Fibroblast of villous mesenchyme (primary cell): ENCODE data around the gene FOLR1. TPM values are rescaled to one million over a fixed set of nuclear protein-coding genes. Genes with fewer than 3 reads are reported as not detected.

Source experiments
- DNase-seq: peaks from one replicate; pipeline ENCODE4 v3.0.0-alpha.2; 2010; ENCODE audit warnings: low read depth
- H3K4me3 ChIP-seq: 2 replicates; pipeline ENCODE4 v1.5.1; 2011; ENCODE audit warnings: low read depth, mild to moderate bottlenecking, low read length
- CTCF ChIP-seq: IDR thresholded peaks from 2 replicates; pipeline ENCODE4 v1.5.1; 2012; ENCODE audit warnings: low read depth, mild to moderate bottlenecking, low read length; ENCODE audit not compliant: insufficient read depth
- total RNA-seq: library from RNA; depleted of rRNA; stranded (reverse); fragments of >200 nt; gene quantifications from 2 replicates; pipeline ENCODE4 v1.2.3, GENCODE V29; 2012

The FOLR1 gene
- total RNA-seq, 1 donor: not detected

DNA sequence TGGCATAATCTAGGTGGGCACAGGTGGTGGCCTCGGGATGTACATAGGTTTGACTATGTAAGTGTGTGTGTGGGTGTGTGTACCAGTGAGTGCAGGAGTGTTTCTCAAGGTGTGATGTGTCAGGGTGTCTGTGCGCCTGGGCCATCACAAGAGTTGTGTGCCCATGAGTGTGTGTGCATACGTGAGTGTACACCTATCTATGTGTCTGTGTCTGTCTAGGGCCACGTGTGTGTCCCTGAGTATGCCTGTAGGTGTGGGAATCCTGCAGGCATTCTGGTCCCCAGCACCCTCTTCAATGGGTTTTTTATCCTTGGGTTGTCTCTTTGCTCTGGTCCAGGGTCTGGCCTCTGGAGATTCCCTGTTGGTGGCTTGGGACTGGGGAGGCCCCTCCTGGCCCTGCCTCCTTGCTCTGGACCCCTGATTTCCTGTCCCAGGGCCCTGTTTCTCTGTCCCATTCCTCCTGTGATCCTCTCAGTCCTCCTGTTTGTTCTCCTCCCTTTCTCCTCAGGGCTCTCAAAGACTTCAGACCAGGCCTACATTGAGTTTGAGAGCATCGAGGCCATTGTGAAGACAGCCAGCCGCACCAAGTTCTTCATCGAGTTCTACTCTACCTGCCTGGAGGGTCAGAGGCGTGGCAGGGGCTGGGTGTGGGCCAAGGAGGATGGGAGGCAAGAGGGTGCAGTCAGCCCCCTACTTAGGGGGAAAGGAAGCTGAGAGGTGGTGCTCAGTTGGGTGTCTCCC is 42.0 kb downstream of the FOLR1 start:
- TF ChIP-seq CTCF: no peak
- DNase-seq: no peak
- H3K4me3 ChIP-seq: no peak overlapping the region

DNA sequence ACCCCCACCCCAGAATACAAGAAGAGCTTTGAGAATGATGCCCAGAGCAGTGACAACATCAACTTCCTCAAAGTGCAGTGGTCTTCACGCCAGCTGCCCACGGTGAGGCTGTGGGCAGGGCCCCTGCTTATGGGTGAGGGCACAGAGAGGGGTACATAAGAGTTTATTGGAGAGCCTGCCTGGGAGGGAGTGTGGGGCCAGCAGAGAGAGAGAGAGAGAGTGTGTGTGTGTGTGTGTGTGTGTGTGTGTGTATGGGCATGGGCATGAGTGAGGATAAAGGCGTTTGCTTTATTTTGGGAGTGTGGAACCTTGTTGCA is 42.5 kb downstream of the FOLR1 start:
- H3K4me3 ChIP-seq: no peak overlapping the region
- TF ChIP-seq CTCF: no peak
- DNase-seq: no peak

DNA sequence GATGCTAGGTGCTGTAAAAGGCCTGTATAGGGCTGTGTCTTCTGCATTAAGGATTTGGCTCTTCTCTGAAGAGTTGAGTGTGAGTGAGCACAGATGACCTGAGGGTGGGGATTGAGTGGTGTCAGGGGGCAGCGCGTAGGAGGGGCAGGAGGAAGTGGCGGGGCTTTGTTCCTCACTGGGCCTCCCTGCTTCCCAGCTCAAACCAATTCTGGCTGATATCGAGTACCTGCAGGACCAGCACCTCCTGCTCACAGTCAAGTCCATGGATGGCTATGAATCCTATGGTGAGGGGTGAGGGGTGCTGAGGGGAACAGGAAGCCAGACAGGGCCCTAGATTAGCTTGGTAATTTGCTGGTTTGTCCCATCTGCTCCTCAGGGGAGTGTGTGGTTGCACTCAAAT is 43.0 kb downstream of the FOLR1 start:
- no peak overlapping the region for H3K4me3 ChIP-seq
- DNase-seq: no peak
- no peak for TF ChIP-seq CTCF

DNA sequence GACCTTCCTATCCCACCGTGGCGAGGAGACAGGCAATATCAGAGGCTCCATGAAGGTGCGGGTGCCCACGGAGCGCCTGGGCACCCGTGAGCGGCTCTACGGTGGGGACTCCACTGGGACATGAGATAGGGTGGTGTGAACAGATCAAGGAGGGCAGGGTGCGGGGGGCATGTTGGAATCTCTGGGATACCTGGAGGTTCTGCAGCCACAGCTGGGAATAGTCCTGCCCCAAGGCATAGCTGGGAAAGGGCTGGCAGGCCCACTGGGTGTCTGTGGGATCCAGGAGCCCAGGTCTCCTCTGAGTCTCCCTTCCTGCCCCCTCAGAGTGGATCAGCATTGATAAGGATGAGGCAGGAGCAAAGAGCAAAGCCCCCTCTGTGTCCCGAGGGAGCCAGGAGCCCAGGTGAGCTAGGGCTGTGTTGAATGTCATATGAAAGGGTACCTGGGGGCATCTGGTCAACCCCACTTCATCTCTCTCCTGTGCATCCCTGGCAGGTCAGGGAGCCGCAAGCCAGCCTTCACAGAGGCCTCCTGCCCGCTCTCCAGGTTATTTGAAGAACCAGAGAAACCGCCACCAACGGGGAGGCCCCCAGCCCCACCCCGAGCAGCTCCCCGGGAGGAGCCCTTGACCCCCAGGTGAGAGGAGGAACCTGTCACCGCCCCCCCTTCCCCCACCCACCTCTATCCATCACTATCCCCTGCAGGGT is 43.6 kb downstream of the FOLR1 start:
- no peak for DNase-seq
- TF ChIP-seq CTCF: no peak
- H3K4me3 ChIP-seq: no peak overlapping the region

GRCh38 chr11:72236083-72236697 is 44.2 kb downstream of the FOLR1 start:
- no peak for DNase-seq
- TF ChIP-seq CTCF: no peak
- no peak overlapping the region for H3K4me3 ChIP-seq

DNA sequence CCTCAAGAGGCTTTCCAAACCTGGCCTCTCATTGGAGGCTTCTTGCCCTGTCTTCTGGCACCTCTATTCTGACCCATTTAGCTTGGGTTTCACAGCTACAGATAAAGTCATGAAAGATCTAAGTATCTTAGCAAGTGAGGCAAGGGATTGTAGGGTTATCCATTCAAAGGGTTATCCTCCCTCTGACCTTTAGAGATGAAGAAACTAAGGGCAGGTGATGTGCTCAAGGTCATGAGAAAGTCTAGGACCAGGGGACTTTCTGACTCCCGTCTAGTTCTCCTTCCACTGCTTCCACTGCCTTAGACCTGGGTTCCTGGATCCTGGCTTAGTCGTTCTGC is 44.8 kb downstream of the FOLR1 start:
- no peak overlapping the region for H3K4me3 ChIP-seq
- TF ChIP-seq CTCF: no peak
- no peak for DNase-seq
